ENCODE measurements around the gene MYZAP. TPM values are rescaled to one million over a fixed set of nuclear protein-coding genes. Genes with fewer than 3 reads are reported as not detected.

Gene MYZAP
- total and polyA plus RNA-seq, 2 of the 13 experiments (the other 11 are each of a cell fraction or from before 2014, with no cell fraction given) = not detected

DNA sequence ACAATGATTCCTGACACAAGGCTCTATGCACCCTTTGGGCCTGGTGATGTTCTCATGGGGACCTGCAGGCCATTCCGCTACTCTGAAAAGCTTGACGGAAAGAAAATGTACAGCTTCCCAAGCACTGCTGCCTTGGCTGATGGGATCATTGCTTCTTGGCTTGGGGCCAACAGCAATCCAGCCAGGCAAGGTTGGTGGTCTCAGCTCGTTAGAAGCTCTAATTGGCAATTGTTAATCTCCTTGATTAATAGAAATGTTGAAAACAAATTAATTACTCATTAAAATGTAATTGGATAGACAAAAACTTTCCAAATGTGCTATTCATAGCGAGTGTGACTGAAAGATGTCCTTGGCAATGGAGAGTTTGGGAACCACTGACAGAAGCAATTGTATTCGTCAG is 16.3 kb upstream of the MYZAP start:
- intact Hi-C loops (cut with micrococcal nuclease; ENCODE audit: unreplicated experiment) = no loop called here
- no peak overlapping the region for H3K9ac ChIP-seq (ENCODE audit: insufficient read depth, low read depth, low read length)
- H2AFZ ChIP-seq (ENCODE audit: low read length) = no peak overlapping the region
- H3K27ac ChIP-seq (ENCODE audit: extremely low read length, insufficient read depth, low read length) = no peak overlapping the region
- H3K4me1 ChIP-seq (ENCODE audit: insufficient read depth, low read length) = peaks cover 2% of the 10 kb centered on the region
- ChIA-PET POLR2A (no interaction called here), CTCF (ENCODE audit: low intra/inter-chr PET ratio, low total read pairs) (no interaction called here)
- 0 out of 5 replicates have a peak, but pooled peaks cover 0 to 3% of the 10 kb centered on the region in 2 experiments for H3K27me3 ChIP-seq (ENCODE audit: control insufficient read depth in 1 of 2, insufficient read depth in 2 of 2, low read length in 2 of 2)
- no peaks in the 10 kb centered on the region for H3K9me3 ChIP-seq (ENCODE audit: low read length)
- in situ Hi-C loops (cut with HindIII; ENCODE audit: extremely low pct_ligation_motif_present, low pct_unique_long_range_greater_than_20kb) = no loop called here
- FAIRE-seq = no peak
- no peak for TF ChIP-seq ZEB1 (IDR thresholded peaks at IDR 0.05; ENCODE audit: insufficient replicate concordance, low read depth)
- TF ChIP-seq SAFB2 (CRISPR knock-in tag; IDR thresholded peaks at IDR 0.05; ENCODE audit: borderline replicate concordance, low read depth) = no peak
- no peak for TF ChIP-seq RORA (CRISPR knock-in tag; IDR thresholded peaks at IDR 0.05)
- no peak for TF ChIP-seq ZNF713 (CRISPR knock-in tag; IDR thresholded peaks at IDR 0.05)
- TF ChIP-seq TBX2 (CRISPR knock-in tag; IDR thresholded peaks at IDR 0.05; ENCODE audit: borderline replicate concordance) = no peak
- TF ChIP-seq PLRG1 (conservative IDR thresholded peaks at IDR 0.05) = no peak
- no peaks in the 10 kb centered on the region for H4K20me1 ChIP-seq (ENCODE audit: insufficient read depth, low read length)
- ATAC-seq = no peak
- no peak for DNase-seq (ENCODE audit: low spot score)
- H3K79me2 ChIP-seq (ENCODE audit: insufficient read depth, low read length) = no peaks in the 10 kb centered on the region
- 55% methylated on average over 5 of the region's 5 CpGs for WGBS (ENCODE audit: low lambda C conversion rate)
- no peaks in the 10 kb centered on the region for H3K36me3 ChIP-seq (replicated peaks in 1 of 2; ENCODE audit: control insufficient read depth in 1 of 2, insufficient read depth in 2 of 2, low read length in 2 of 2)
- BruUV-seq (replicated peaks) = no TSS peak
- no peak overlapping the region for H3K4me2 ChIP-seq (ENCODE audit: low read depth, low read length)
- no peak overlapping the region for H3K4me3 ChIP-seq (replicated peaks in 1 of 3; ENCODE audit: insufficient read depth in 1 of 3, low read depth in 2 of 3, low read length in 3 of 3)

DNA sequence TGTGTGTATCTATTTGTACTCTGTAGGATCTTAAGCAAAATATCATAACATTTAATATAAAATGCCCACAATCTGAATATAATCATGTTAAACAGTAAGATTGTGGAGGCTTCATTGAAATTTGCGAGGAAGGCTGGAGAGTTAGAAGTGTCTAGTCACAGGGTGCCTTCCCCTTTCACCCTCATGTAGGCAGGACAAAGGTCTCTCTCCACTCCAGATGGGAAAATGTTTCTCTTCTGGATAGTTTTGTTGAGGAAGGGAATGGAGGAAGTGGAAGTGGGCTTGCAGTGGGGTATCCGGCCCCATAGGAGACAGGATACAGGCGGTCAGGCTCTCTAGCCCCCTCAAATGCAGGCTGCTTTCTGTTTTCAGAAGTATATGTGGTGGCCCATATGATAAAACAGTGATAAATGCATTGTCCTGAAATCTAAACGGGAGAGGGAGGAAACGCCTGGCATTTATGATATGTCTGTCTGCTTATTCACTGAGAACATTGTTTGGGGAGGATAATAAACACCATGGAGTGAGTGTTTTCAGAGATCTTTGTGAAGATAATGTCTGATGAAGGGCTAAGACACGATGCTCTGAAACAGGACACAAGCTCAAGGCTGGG is 13.3 kb upstream of the MYZAP start:
- 34% methylated on average over 6 of the region's 6 CpGs for WGBS (ENCODE audit: low lambda C conversion rate)
- no peak overlapping the region for H3K4me2 ChIP-seq (ENCODE audit: low read depth, low read length)
- no TSS peak for BruUV-seq (replicated peaks)

More for the DNA sequence above, 13.3 kb upstream of the MYZAP start:
- ChIA-PET POLR2A (no interaction called here), CTCF (ENCODE audit: low intra/inter-chr PET ratio, low total read pairs) (no interaction called here)
- no peak for TF ChIP-seq ZFAT (CRISPR knock-in tag; conservative IDR thresholded peaks at IDR 0.05)
- H3K4me3 ChIP-seq (replicated peaks in 1 of 3; ENCODE audit: insufficient read depth in 1 of 3, low read depth in 2 of 3, low read length in 3 of 3) = no peak overlapping the region
- no peak overlapping the region for H3K9ac ChIP-seq (ENCODE audit: insufficient read depth, low read depth, low read length)
- DNase-seq (ENCODE audit: low spot score) (no peak), FAIRE-seq (no peak), ATAC-seq (no peak)
- H4K20me1 ChIP-seq (ENCODE audit: insufficient read depth, low read length) = no peaks in the 10 kb centered on the region
- no peaks in the 10 kb centered on the region for H3K36me3 ChIP-seq (replicated peaks in 1 of 2; ENCODE audit: control insufficient read depth in 1 of 2, insufficient read depth in 2 of 2, low read length in 2 of 2)
- H2AFZ ChIP-seq (ENCODE audit: low read length) = no peak overlapping the region
- H3K4me1 ChIP-seq (ENCODE audit: insufficient read depth, low read length) = peaks cover 18% of the 10 kb centered on the region
- intact Hi-C loops (cut with micrococcal nuclease; ENCODE audit: unreplicated experiment) = no loop called here
- no peak overlapping the region for H3K27ac ChIP-seq (ENCODE audit: extremely low read length, insufficient read depth, low read length)
- H3K9me3 ChIP-seq (ENCODE audit: low read length) = peaks cover 14% of the 10 kb centered on the region
- H3K79me2 ChIP-seq (ENCODE audit: insufficient read depth, low read length) = no peaks in the 10 kb centered on the region
- 0 out of 5 replicates have a peak, but pooled peaks cover 0 to 3% of the 10 kb centered on the region in 2 experiments for H3K27me3 ChIP-seq (ENCODE audit: control insufficient read depth in 1 of 2, insufficient read depth in 2 of 2, low read length in 2 of 2)
- in situ Hi-C loops (cut with HindIII; ENCODE audit: extremely low pct_ligation_motif_present, low pct_unique_long_range_greater_than_20kb) = no loop called here
